Measurements from ENCODE around the gene FGF14. TPM values are rescaled to one million over a fixed set of nuclear protein-coding genes. Genes with fewer than 3 reads are reported as not detected.

Gene FGF14
- total RNA-seq, 1 experiment from 2014 or later = 0.22 TPM

DNA sequence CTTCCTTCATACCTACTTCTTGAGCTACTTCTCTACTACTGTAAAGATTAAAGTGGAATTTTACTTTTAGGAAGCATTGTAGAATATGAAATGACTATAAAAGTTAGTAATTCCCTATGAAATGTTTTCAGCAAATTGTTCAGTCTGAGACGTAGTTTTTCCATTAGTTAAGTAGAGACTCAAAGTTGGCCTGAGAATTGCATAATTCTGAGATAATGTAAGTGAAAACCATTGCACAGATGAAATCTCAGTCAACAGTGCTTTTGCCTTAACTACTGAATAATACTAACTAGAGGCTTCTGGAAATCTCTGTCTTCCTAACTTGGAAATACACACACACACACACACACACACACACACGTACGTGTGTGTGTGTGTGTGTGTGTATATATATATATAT lies 125.9 kb downstream of the FGF14 start:
- no peak overlapping the region for H2BK12ac ChIP-seq (ENCODE audit: insufficient read length, low read depth, low read length)

More for the DNA sequence above, 125.9 kb downstream of the FGF14 start:
- Histone ChIP-seq H2AK5ac (ENCODE audit: insufficient read length, low read length) (no peak overlapping the region), H3K4me1 (ENCODE audit: insufficient read depth, low read length) (no peaks in the 10 kb centered on the region), H2BK15ac (ENCODE audit: low read depth, low read length) (no peak overlapping the region), H4K91ac (ENCODE audit: insufficient read length, low read depth, low read length) (no peak overlapping the region), H3K9me3 (ENCODE audit: control insufficient read depth, low read depth, low read length) (no peaks in the 10 kb centered on the region), H2BK120ac (ENCODE audit: low read depth, low read length, poor library complexity, severe bottlenecking) (no peak overlapping the region), H3K79me2 (ENCODE audit: insufficient read depth, low read length) (no peaks in the 10 kb centered on the region), H3K27ac (ENCODE audit: insufficient read length, low read depth, low read length) (no peak overlapping the region), H3K56ac (ENCODE audit: insufficient read length, low read depth, low read length) (no peak overlapping the region), H3K18ac (ENCODE audit: insufficient read length, low read depth, low read length) (no peak overlapping the region), H4K5ac (ENCODE audit: insufficient read length, low read depth, low read length) (no peak overlapping the region), H3K9ac (ENCODE audit: extremely low read depth, insufficient read length, low read length) (no peak overlapping the region), H3K14ac (ENCODE audit: insufficient read depth, low read length) (no peak overlapping the region), H4K20me1 (ENCODE audit: control insufficient read depth, insufficient read depth, insufficient read length) (no peaks in the 10 kb centered on the region), H3K4ac (ENCODE audit: low read depth, low read length) (no peak overlapping the region), H3K79me1 (ENCODE audit: insufficient read depth, low read depth, low read length, poor library complexity, severe bottlenecking) (no peaks in the 10 kb centered on the region), H3K23me2 (ENCODE audit: insufficient read length, low read depth, low read length, poor library complexity, severe bottlenecking) (no peaks in the 10 kb centered on the region), H3K27me3 (ENCODE audit: insufficient read depth, low read length) (no peaks in the 10 kb centered on the region), H4K8ac (replicated peaks; ENCODE audit: insufficient read length, low read depth, low read length) (no peak overlapping the region), H3K23ac (ENCODE audit: insufficient read length, low read depth, low read length) (no peak overlapping the region), H2AFZ (ENCODE audit: low read length) (no peak overlapping the region), H3K4me2 (ENCODE audit: insufficient read depth, insufficient read length, low read length) (no peak overlapping the region), H2BK5ac (ENCODE audit: insufficient read length, low read length) (no peak overlapping the region), H2BK20ac (ENCODE audit: low read depth, low read length, poor library complexity, severe bottlenecking) (no peak overlapping the region), H3T11ph (ENCODE audit: low read length) (no peak overlapping the region)
- H3K9me3 Mint-ChIP-seq = no peaks in the 10 kb centered on the region
- H3K27ac Mint-ChIP-seq = no peak overlapping the region
- peaks cover 5 to 6% of the 10 kb centered on the region in 2 experiments; a peak in 2 of 4 replicates for H3K4me1 Mint-ChIP-seq
- no peak for DNase-seq
- no peaks in the 10 kb centered on the region for H3K36me3 Mint-ChIP-seq (ENCODE audit: insufficient read depth in 1 of 3, low read depth in 3 of 3)
- TF ChIP-seq, protein P1, sequence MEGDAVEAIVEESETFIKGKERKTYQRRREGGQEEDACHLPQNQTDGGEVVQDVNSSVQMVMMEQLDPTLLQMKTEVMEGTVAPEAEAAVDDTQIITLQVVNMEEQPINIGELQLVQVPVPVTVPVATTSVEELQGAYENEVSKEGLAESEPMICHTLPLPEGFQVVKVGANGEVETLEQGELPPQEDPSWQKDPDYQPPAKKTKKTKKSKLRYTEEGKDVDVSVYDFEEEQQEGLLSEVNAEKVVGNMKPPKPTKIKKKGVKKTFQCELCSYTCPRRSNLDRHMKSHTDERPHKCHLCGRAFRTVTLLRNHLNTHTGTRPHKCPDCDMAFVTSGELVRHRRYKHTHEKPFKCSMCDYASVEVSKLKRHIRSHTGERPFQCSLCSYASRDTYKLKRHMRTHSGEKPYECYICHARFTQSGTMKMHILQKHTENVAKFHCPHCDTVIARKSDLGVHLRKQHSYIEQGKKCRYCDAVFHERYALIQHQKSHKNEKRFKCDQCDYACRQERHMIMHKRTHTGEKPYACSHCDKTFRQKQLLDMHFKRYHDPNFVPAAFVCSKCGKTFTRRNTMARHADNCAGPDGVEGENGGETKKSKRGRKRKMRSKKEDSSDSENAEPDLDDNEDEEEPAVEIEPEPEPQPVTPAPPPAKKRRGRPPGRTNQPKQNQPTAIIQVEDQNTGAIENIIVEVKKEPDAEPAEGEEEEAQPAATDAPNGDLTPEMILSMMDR (conservative IDR thresholded peaks at IDR 0.05) = no peak
- WGBS (ENCODE audit: extremely low coverage, insufficient read length, low lambda C conversion rate) = no CpG with 5 or more reads among the region's 3 CpGs
- no peak overlapping the region for H3K4me3 Mint-ChIP-seq
- no peaks in the 10 kb centered on the region for H3K27me3 Mint-ChIP-seq (ENCODE audit: low read depth)

All from H9 (cell line).